GM19193 (cell line): Measurements from ENCODE around the gene SEMA3B.

ENCODE experiments used
- POLR2A ChIP-seq: IDR thresholded peaks from 4 replicates; pipeline ENCODE4 v1.6.1; 2011; ENCODE audit not compliant: insufficient read depth, insufficient read length; ENCODE audit errors: extremely low read depth

Gene SEMA3B

DNA sequence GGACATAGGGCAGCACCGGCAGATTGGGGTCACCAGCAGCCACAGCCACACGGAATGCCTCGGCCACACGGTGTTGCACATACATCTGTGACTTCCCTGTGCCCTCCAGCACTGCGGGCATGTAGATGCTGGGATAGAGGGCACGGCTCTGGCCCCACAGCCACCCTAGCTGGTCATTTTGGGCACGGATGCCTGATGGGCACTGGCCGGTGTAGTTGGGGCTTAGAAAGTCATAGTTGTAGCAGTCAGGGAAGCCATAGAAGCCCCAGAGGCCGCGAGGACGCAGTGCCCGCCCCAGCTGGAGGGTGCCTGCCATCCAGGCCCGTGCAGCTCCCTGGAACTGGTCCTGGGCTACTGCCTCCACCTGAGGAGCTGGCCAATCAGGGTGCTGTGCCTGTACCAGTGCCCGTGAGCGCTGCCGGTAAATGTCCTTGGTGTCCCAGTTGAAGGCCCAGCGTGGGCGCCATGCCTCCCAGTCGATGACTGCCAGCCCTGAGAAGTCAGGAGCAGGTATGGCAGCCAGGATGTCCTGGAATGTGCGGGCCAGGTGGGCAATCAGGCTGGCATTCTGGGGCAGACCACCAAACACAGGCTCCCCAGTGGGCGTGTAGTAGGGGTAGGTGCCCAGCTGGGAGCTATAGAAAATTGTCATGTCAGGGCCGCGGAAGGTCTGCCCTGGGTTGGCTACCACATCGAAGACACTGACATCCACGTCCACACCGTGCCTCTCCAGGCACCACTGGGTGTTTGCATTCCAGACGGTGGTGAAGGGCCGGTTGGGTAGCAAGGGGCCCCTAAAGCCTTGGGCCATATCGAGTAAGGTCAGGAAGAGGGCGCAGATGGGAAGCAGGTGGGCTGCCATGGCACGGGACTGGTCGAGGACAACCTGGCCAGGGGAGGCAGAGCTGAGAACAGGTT, 33.4 kb downstream of the SEMA3B start:
- TF ChIP-seq POLR2A, result no peak

- TF ChIP-seq POLR2A, result no peak
Measured at GRCh38 chr3:50303013-50303815, 34.3 kb downstream of the SEMA3B start, which contains the start of gene HYAL1. HYAL1 (minus strand) TSS chr3:50303574; CDS start chr3:50302956, 618 bp downstream.

DNA sequence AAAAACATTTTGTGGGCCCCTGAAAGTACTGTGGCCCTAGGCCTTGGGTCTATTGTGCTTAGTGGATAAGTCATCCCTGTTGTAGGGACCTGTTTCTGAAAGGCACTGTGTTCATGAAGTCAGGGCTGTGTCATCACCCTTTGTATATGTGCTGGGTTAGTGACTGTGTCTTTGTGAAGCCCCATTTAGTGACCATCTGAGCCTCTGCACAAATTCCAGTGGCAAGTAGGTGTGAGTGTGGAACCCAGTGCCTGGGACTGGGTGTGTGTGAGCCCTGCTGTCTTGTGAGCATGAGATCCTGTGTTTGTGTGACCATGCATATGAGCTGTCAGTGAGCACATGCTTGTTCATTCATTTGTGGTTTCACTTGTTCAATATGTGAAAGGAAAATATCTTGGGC, 35.7 kb downstream of the SEMA3B start:
- TF ChIP-seq POLR2A, result no peak

GRCh38 chr3:50314342-50314741, 45.4 kb downstream of the SEMA3B start:
- no peak for TF ChIP-seq POLR2A

- TF ChIP-seq POLR2A, result no peak
Measured at GRCh38 chr3:50314816-50315215, 45.9 kb downstream of the SEMA3B start.

- no peak for TF ChIP-seq POLR2A
Measured at GRCh38 chr3:50316657-50317242, 47.8 kb downstream of the SEMA3B start.

GRCh38 chr3:50317300-50317699, 48.4 kb downstream of the SEMA3B start:
- TF ChIP-seq POLR2A, result no peak

- TF ChIP-seq POLR2A, result no peak
Measured at GRCh38 chr3:50318163-50318562, 49.2 kb downstream of the SEMA3B start.

DNA sequence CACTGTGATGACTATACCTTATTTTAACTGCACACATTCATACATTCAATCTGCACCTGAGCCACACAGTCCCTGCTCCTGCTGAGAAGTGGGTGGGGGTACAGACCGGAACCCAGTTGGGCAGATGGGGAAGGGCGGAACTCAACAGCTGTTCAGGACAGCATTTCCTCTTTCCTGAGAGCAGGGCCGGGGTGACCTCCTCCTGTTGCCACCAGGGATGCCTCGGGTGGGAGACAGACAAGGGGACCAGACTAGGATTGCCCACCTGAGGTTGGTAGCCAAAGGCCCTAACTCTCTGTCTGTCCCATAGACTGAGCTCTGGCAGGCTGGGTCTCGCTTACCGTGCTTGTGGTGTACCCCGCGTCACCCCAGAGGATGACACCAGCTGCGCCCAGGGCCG, 49.7 kb downstream of the SEMA3B start:
- TF ChIP-seq POLR2A, result no peak

GRCh38 chr3:50319181-50319893, 50.4 kb downstream of the SEMA3B start:
- TF ChIP-seq POLR2A, result no peak

GRCh38 chr3:50319894-50320625, 51.1 kb downstream of the SEMA3B start:
- TF ChIP-seq POLR2A, result no peak

DNA sequence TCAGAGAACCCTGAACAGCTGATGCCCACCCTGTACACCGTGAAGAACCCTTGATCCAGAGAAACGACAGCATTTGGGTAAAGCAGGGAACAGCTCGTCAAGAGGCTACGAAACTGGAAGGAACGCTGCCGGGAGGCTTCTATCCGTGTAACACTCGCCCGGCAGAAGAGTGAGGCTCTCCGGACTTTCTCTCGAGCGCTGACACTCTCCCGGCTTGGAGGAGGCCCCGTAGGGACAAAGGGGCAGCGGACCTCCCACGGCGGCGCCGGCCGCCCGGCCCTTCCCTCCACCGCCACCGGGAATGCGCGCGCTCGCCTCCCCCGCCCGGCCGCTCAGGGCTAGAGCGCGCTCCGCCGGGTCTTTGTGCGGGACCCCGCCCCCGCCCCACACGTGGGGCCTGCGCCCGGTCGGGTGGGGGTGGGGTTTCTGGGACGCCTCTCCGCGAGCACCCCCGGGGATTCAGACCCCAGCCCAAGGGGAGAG, 51.9 kb downstream of the SEMA3B start:
- TF ChIP-seq POLR2A, result no peak

- TF ChIP-seq POLR2A, result peak; percentile 58
Measured at GRCh38 chr3:50321336-50322114, 52.6 kb downstream of the SEMA3B start.

DNA sequence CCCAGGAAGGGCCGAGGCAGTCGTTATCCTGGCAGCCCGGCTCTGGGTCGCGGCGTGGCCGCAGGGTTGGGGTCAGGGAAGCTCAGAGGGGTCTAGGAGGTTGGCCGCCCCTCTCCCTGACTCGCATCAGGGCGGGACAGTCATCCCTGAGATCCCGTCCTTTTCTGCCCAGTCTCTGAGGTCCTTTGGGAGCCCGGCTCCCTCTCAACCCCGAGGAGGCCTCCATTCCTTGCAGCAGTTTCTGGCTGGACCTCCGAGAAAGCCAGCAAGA, 53.1 kb downstream of the SEMA3B start:
- no peak for TF ChIP-seq POLR2A
